ENCODE measurements around the gene TBC1D1. TPM values are rescaled to one million over a fixed set of nuclear protein-coding genes. Genes with fewer than 3 reads are reported as not detected.

Gene TBC1D1
- total RNA-seq, 1 experiment from 2014 or later, result 89.0 TPM

DNA sequence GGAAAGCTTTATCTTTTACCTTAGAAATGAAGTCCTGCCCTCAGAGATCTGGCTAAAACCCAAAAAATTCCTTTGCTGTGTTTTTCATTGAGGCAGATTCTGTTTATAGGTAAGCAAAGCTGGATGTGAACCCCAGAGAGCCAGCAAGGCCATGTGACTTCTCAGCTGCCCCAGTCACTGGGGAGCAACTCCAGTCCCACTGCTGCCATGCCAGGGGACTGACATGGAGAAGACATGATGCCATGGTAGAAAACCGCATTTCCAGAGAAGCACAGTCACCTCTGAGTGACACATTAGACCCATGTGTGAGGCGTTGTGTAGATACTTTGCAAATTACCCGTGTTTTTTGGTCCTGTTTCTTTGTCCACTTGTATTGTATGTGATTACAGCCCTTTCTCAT, 114.8 kb downstream of the TBC1D1 start:
- POLR2A ChIA-PET (ENCODE audit: unreplicated experiment), result no interaction called here
- BruUV-seq (replicated peaks), result no TSS peak
- TF ChIP-seq EZH2 (IDR thresholded peaks at IDR 0.05; ENCODE audit: low read length, unreplicated experiment), result no peak
- TF ChIP-seq EZH2phosphoT487 (IDR thresholded peaks at IDR 0.05; ENCODE audit: borderline replicate concordance, low read length), result no peak
- no peak for TF ChIP-seq CTCF (conservative IDR thresholded peaks at IDR 0.05; ENCODE audit: low read depth, low read length)

DNA sequence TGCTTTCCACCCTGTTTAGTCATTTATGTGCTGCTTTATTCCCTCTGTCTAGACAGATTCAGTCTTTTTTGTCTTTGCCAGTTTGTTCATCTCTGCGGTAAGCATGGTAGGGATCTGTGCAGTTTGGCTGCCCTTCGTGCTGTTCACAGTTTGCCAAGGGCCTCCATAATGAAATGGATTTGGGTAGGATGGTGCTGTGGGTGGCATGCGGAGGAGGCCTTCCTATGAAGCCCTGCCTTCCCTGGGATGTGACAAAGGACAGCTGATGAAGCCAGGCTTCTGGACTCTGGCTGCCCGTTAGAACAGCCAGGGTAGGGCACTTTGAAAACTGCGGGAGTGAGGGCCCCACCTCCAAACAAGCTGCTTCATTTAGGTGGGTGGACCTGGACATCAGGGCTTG, 116.8 kb downstream of the TBC1D1 start:
- TF ChIP-seq CTCF (conservative IDR thresholded peaks at IDR 0.05; ENCODE audit: low read depth, low read length) (no peak), EZH2 (IDR thresholded peaks at IDR 0.05; ENCODE audit: low read length, unreplicated experiment) (no peak), EZH2phosphoT487 (IDR thresholded peaks at IDR 0.05; ENCODE audit: borderline replicate concordance, low read length) (no peak)
- Histone ChIP-seq H2AFZ (ENCODE audit: low read length) (no peak overlapping the region), H3K4me1 (ENCODE audit: insufficient read depth, low read length) (0 out of 2 replicates have a peak, but pooled peaks cover 4% of the 10 kb centered on the region), H3F3A (ENCODE audit: low read length, unreplicated experiment) (no peaks in the 10 kb centered on the region), H3K36me3 (ENCODE audit: low read depth, low read length) (no peaks in the 10 kb centered on the region), H3K27ac (ENCODE audit: low read length) (no peak overlapping the region), H3K9me2 (replicated peaks; ENCODE audit: low read length) (no peaks in the 10 kb centered on the region), H3K9ac (ENCODE audit: low read length) (no peak overlapping the region), H3K27me3 (ENCODE audit: low read length) (no peaks in the 10 kb centered on the region), H3K4me3 (ENCODE audit: low read length) (no peak overlapping the region), H3K79me2 (ENCODE audit: low read length) (no peaks in the 10 kb centered on the region), H4K20me1 (ENCODE audit: low read length) (no peaks in the 10 kb centered on the region), H3K9me3 (ENCODE audit: low read length) (no peaks in the 10 kb centered on the region), H3K4me2 (ENCODE audit: low read length) (no peak overlapping the region)
- ATAC-seq, result no peak
- ChIA-PET CTCF (no interaction called here), POLR2A (ENCODE audit: unreplicated experiment) (no interaction called here)
- DNase-seq, result no peak
- intact Hi-C loops (cut with micrococcal nuclease), result no loop called here
- BruUV-seq (replicated peaks), result no TSS peak

More for the DNA sequence above, 114.8 kb downstream of the TBC1D1 start:
- no peaks in the 10 kb centered on the region for H3F3A ChIP-seq (ENCODE audit: low read length, unreplicated experiment)
- no peak overlapping the region for H3K9ac ChIP-seq (ENCODE audit: low read length)
- H3K4me2 ChIP-seq (ENCODE audit: low read length), result no peak overlapping the region
- 0 out of 2 replicates have a peak, but pooled peaks cover 8% of the 10 kb centered on the region for H3K4me1 ChIP-seq (ENCODE audit: insufficient read depth, low read length)
- no peaks in the 10 kb centered on the region for H3K36me3 ChIP-seq (ENCODE audit: low read depth, low read length)
- no peak for ATAC-seq
- intact Hi-C loops (cut with micrococcal nuclease), result no loop called here
- H2AFZ ChIP-seq (ENCODE audit: low read length), result no peak overlapping the region
- H3K9me3 ChIP-seq (ENCODE audit: low read length), result no peaks in the 10 kb centered on the region
- H3K4me3 ChIP-seq (ENCODE audit: low read length), result no peak overlapping the region
- no peak overlapping the region for H3K27ac ChIP-seq (ENCODE audit: low read length)
- DNase-seq, result no peak
- no peaks in the 10 kb centered on the region for H3K9me2 ChIP-seq (replicated peaks; ENCODE audit: low read length)
- CTCF ChIA-PET, result no interaction called here
- H3K27me3 ChIP-seq (ENCODE audit: low read length), result no peaks in the 10 kb centered on the region
- H4K20me1 ChIP-seq (ENCODE audit: low read length), result no peaks in the 10 kb centered on the region
- no peaks in the 10 kb centered on the region for H3K79me2 ChIP-seq (ENCODE audit: low read length)

DNA sequence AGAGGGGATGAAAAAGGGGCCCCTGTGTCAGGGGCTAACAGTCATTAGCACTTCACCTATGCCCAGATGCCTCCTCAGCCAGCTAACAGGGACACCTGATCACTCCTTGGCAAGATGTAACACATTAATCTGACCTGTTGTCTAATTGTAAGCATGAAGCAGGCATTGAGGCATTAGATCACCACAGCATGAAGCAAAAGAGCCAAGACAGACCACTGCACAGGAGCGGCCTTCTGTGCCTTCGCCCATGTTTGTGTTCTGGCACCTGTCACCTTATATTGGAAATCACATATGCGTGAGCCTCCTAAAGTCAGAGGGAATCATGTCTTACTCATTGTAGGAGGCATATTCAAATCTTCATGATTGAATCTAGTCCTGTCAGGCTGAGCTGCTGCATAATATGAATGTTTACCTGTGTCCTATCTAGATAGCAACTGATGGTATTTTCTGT, 117.7 kb downstream of the TBC1D1 start:
- no peaks in the 10 kb centered on the region for H3K36me3 ChIP-seq (ENCODE audit: low read depth, low read length)
- ChIA-PET POLR2A (ENCODE audit: unreplicated experiment) (no interaction called here), CTCF (no interaction called here)
- H3K9me2 ChIP-seq (replicated peaks; ENCODE audit: low read length), result no peaks in the 10 kb centered on the region
- H3K79me2 ChIP-seq (ENCODE audit: low read length), result no peaks in the 10 kb centered on the region
- ATAC-seq (no peak), DNase-seq (no peak)
- H3K27me3 ChIP-seq (ENCODE audit: low read length), result no peaks in the 10 kb centered on the region
- no peak overlapping the region for H3K9ac ChIP-seq (ENCODE audit: low read length)
- no peak overlapping the region for H3K4me2 ChIP-seq (ENCODE audit: low read length)
- intact Hi-C loops (cut with micrococcal nuclease), result no loop called here
- no peaks in the 10 kb centered on the region for H3F3A ChIP-seq (ENCODE audit: low read length, unreplicated experiment)
- TF ChIP-seq EZH2phosphoT487 (IDR thresholded peaks at IDR 0.05; ENCODE audit: borderline replicate concordance, low read length) (no peak), EZH2 (IDR thresholded peaks at IDR 0.05; ENCODE audit: low read length, unreplicated experiment) (no peak), CTCF (conservative IDR thresholded peaks at IDR 0.05; ENCODE audit: low read depth, low read length) (no peak)
- H3K9me3 ChIP-seq (ENCODE audit: low read length), result no peaks in the 10 kb centered on the region
- peaks cover 7% of the 10 kb centered on the region; the same call in 1 of the 2 replicates for H3K4me1 ChIP-seq (ENCODE audit: insufficient read depth, low read length)
- H2AFZ ChIP-seq (ENCODE audit: low read length), result no peak overlapping the region
- no peak overlapping the region for H3K27ac ChIP-seq (ENCODE audit: low read length)
- BruUV-seq (replicated peaks), result no TSS peak
- no peak overlapping the region for H3K4me3 ChIP-seq (ENCODE audit: low read length)
- H4K20me1 ChIP-seq (ENCODE audit: low read length), result no peaks in the 10 kb centered on the region

Measured in PC-3 (cell line).